Panc1 (cell line): Measurements from ENCODE around the gene MACROD2. TPM values are rescaled to one million over a fixed set of nuclear protein-coding genes. Genes with fewer than 3 reads are reported as not detected.

ENCODE experiments used
- ATAC-seq: fragments of 200-7000 bp; cut with Tn5 transposase; 2 replicates; pipeline ENCODE4 v1.9.1; 2020; ENCODE audit warnings: mild to moderate bottlenecking, moderate library complexity
- BruUV-seq: library from RNA; stranded (reverse); fragments of 400-500 nt; replicated peaks from 2 replicates; lab custom pipeline; 2021; lab: Mats Ljungman, UMichigan
- CTCF ChIA-PET: fragments of 300-600 bp; sonication (Branson Sonifier 250); formaldehyde crosslinking; loops from one replicate; lab custom pipeline; 2022; ENCODE audit warnings: antibody characterized with exemption; lab: Charles Lee
- POLR2A ChIA-PET: fragments of 300-600 bp; sonication (Branson Sonifier 250); formaldehyde crosslinking; loops from one replicate; lab custom pipeline; 2022; ENCODE audit warnings: antibody characterized with exemption; lab: Charles Lee
- DNase-seq: peaks from one replicate; pipeline ENCODE4 v3.0.0-alpha.2; 2010; ENCODE audit warnings: low read depth, low spot score
- H3K27ac ChIP-seq: 2 replicates; pipeline ENCODE4 v1.5.1; 2011; ENCODE audit warnings: mild to moderate bottlenecking, low read length, inconsistent platforms
- H3K27me3 ChIP-seq: fragments of 200-500 bp; sonication (Bioruptor generic); 2 replicates; pipeline ENCODE4 v1.6.0; 2014; ENCODE audit warnings: low read length, inconsistent platforms; ENCODE audit not compliant: control insufficient read depth, insufficient read depth
- H3K36me3 ChIP-seq: fragments of 200-500 bp; sonication (Bioruptor generic); 2 replicates; pipeline ENCODE4 v1.5.1; 2014; ENCODE audit warnings: inconsistent platforms, mild to moderate bottlenecking, low read length, moderate library complexity; ENCODE audit not compliant: control insufficient read depth, insufficient read depth
- H3K4me1 ChIP-seq: 2 replicates; pipeline ENCODE4 v1.5.1; 2011; ENCODE audit warnings: inconsistent platforms, mild to moderate bottlenecking, low read length, moderate library complexity; ENCODE audit not compliant: control insufficient read depth, insufficient read depth
- H3K4me3 ChIP-seq, 2 experiments: 2 replicates each; pipeline ENCODE4 v1.5.1; 2011 to 2012; ENCODE audit warnings: low read depth in 2 of 2, low read length in 2 of 2, mild to moderate bottlenecking in 2 of 2, inconsistent platforms in 1 of 2, moderate library complexity in 1 of 2
- H3K9me3 ChIP-seq: fragments of 200-500 bp; sonication (Bioruptor generic); 2 replicates; pipeline ENCODE4 v1.5.1; 2014; ENCODE audit warnings: low read depth, mild to moderate bottlenecking, inconsistent platforms, low read length, moderate library complexity; ENCODE audit not compliant: control insufficient read depth, insufficient read depth
- CTCF ChIP-seq: fragments of 450-650 bp; IDR thresholded peaks from 2 replicates; pipeline ENCODE4 v1.5.1; 2017; ENCODE audit warnings: mild to moderate bottlenecking
- POLR2AphosphoS5 ChIP-seq: IDR thresholded peaks from 2 replicates; pipeline ENCODE4 v1.6.1; 2012; ENCODE audit warnings: mild to moderate bottlenecking, low read depth, low read length, moderate library complexity
- REST ChIP-seq, 2 experiments: IDR thresholded peaks; 2 replicates each; pipeline ENCODE4 v1.6.1; 2011 to 2012; ENCODE audit warnings: low read depth in 2 of 2, control low read depth in 1 of 2, low read length in 1 of 2, mild to moderate bottlenecking in 1 of 2, moderate library complexity in 1 of 2; ENCODE audit not compliant: insufficient read depth in 1 of 2
- SIN3A ChIP-seq: IDR thresholded peaks from 2 replicates; pipeline ENCODE4 v1.6.1; 2012; ENCODE audit warnings: low read depth, mild to moderate bottlenecking, low read length, moderate library complexity, borderline replicate concordance; ENCODE audit not compliant: insufficient read depth
- TCF7L2 ChIP-seq: IDR thresholded peaks from 2 replicates; pipeline ENCODE4 v1.6.1; 2011; ENCODE audit warnings: mild to moderate bottlenecking, low read depth, low read length, inconsistent platforms
- in situ Hi-C: cut with HindIII; loops from 2 replicates; pipeline ENCODE4 v1.10.0; 2016; ENCODE audit warnings: low sequenced_read_pairs, low pct_unique_long_range_greater_than_20kb
- intact Hi-C: fragments of 100-400 bp; cut with micrococcal nuclease; formaldehyde crosslinking; loops from one replicate; pipeline ENCODE4 v1.10.0; 2022; ENCODE audit not compliant: unreplicated experiment
- total RNA-seq: library from RNA; stranded (reverse); gene quantifications from one replicate; pipeline ENCODE4 v1.2.1, GENCODE V29; 2021; ENCODE audit not compliant: unreplicated experiment

MACROD2 gene
- total RNA-seq, 1 experiment from 2014 or later: 1.2 TPM

GRCh38 chr20:15061061-15061430 lies 1065.7 kb downstream of the MACROD2 start:
- Histone ChIP-seq H3K4me1 (no peaks in the 10 kb centered on the region), H3K9me3 (no peaks in the 10 kb centered on the region), H3K27ac (no peak overlapping the region), H3K4me3 (no peak overlapping the region), H3K27me3 (no peaks in the 10 kb centered on the region), H3K36me3 (no peaks in the 10 kb centered on the region)
- ChIA-PET POLR2A (no interaction called here), CTCF (no interaction called here)
- no peak for ATAC-seq
- intact Hi-C loops (no loop called here), in situ Hi-C loops (no loop called here)
- DNase-seq: no peak
- no TSS peak for BruUV-seq
- TF ChIP-seq TCF7L2 (no peak), SIN3A (no peak), CTCF (no peak), REST (IDR thresholded peaks at IDR 0.05; ENCODE audit: insufficient read depth in 1 of 2, low read depth in 2 of 2, low read length in 1 of 2) (no peak), POLR2AphosphoS5 (no peak)

- DNase-seq (no peak), ATAC-seq (no peak)
- no peak for TF ChIP-seq CTCF
- TF ChIP-seq TCF7L2: no peak
- TF ChIP-seq REST (IDR thresholded peaks at IDR 0.05; ENCODE audit: insufficient read depth in 1 of 2, low read depth in 2 of 2, low read length in 1 of 2): no peak
- no peak for TF ChIP-seq POLR2AphosphoS5
- TF ChIP-seq SIN3A: no peak
- Histone ChIP-seq H3K9me3 (no peaks in the 10 kb centered on the region), H3K27ac (no peak overlapping the region), H3K36me3 (no peaks in the 10 kb centered on the region), H3K4me3 (no peak overlapping the region), H3K27me3 (no peaks in the 10 kb centered on the region), H3K4me1 (no peaks in the 10 kb centered on the region)
- intact Hi-C loops (no loop called here), in situ Hi-C loops (no loop called here)
- no TSS peak for BruUV-seq
- CTCF ChIA-PET: no interaction called here
- POLR2A ChIA-PET: no interaction called here
Measured at GRCh38 chr20:15061955-15062354, 1066.6 kb downstream of the MACROD2 start.
